ENCODE results near the gene CDH12.

GRCh38 chr5:22787398-22787797 lies 65.7 kb downstream of the CDH12 start:
- TF ChIP-seq POLR2AphosphoS5 (IDR thresholded peaks at IDR 0.05; ENCODE audit: low read depth, low read length) (no peak), REST (IDR thresholded peaks at IDR 0.05; ENCODE audit: insufficient read depth in 1 of 2, low read depth in 2 of 2, low read length in 2 of 2) (no peak), TAF1 (IDR thresholded peaks at IDR 0.05; ENCODE audit: borderline replicate concordance, insufficient read depth, low read length) (no peak), SIN3A (IDR thresholded peaks at IDR 0.05; ENCODE audit: borderline replicate concordance, insufficient read depth, low read length) (no peak), FOXP2 (optimal IDR thresholded peaks at IDR 0.05; ENCODE audit: borderline replicate concordance, extremely low read depth, extremely low read length, insufficient read depth) (no peak)

All from PFSK-1 (cell line).